Measurements from ENCODE around the gene B3GNT5.

- TF ChIP-seq CREB1 (IDR thresholded peaks at IDR 0.05; ENCODE audit: low read depth) (no peak), MAX (IDR thresholded peaks at IDR 0.05) (no peak), EP300 (IDR thresholded peaks at IDR 0.05; ENCODE audit: borderline replicate concordance) (no peak), TAF1 (IDR thresholded peaks at IDR 0.05; ENCODE audit: low read depth) (no peak), RAD21 (IDR thresholded peaks at IDR 0.05; ENCODE audit: low read depth) (no peak), REST (IDR thresholded peaks at IDR 0.05; ENCODE audit: low read depth) (no peak), EGR1 (IDR thresholded peaks at IDR 0.05) (no peak), NFIC (IDR thresholded peaks at IDR 0.05) (no peak)
These were observed 49.4 kb upstream of the B3GNT5 start for GRCh38 chr3:183203670-183204069.

Measured in Ishikawa (cell line).